GM21717 (cell line): ENCODE results near the gene CISH.

Source experiments
- ATAC-seq: cut with Tn5 transposase; IDR thresholded peaks from one replicate; pipeline ENCODE4 v1.9.1; 2021; ENCODE audit warnings: mild to moderate bottlenecking, moderate library complexity; ENCODE audit not compliant: unreplicated experiment

Gene CISH

GRCh38 chr3:50615190-50615589, 3.6 kb upstream of the CISH start:
- ATAC-seq: no peak

GRCh38 chr3:50612970-50613846, 1.6 kb upstream of the CISH start:
- no peak for ATAC-seq

- ATAC-seq: no peak
Observed at GRCh38 chr3:50612234-50612882, 784 bp upstream of the CISH start.

GRCh38 chr3:50610992-50611463, 546 bp downstream of the CISH start:
- ATAC-seq: no peak

GRCh38 chr3:50610181-50610971, 1.2 kb downstream of the CISH start:
- no peak for ATAC-seq

GRCh38 chr3:50609763-50610085, 1.9 kb downstream of the CISH start:
- no peak for ATAC-seq

GRCh38 chr3:50609071-50609762, 2.4 kb downstream of the CISH start:
- ATAC-seq: no peak

- no peak for ATAC-seq
Observed at GRCh38 chr3:50608278-50608677, 3.3 kb downstream of the CISH start.

GRCh38 chr3:50607271-50608091, 4.1 kb downstream of the CISH start:
- no peak for ATAC-seq

GRCh38 chr3:50606596-50606995, 5.0 kb downstream of the CISH start:
- ATAC-seq: no peak

GRCh38 chr3:50605901-50606326, 5.7 kb downstream of the CISH start:
- ATAC-seq: no peak

- ATAC-seq: no peak
Observed at GRCh38 chr3:50604628-50605588, 6.7 kb downstream of the CISH start.

GRCh38 chr3:50604110-50604621, 7.4 kb downstream of the CISH start:
- no peak for ATAC-seq

- no peak for ATAC-seq
Observed at GRCh38 chr3:50603261-50604109, 8.1 kb downstream of the CISH start.

- no peak for ATAC-seq
Observed at GRCh38 chr3:50602595-50603191, 8.9 kb downstream of the CISH start.

- ATAC-seq: no peak
Observed at GRCh38 chr3:50600841-50601591, 10.6 kb downstream of the CISH start.
